ENCODE data around the gene METTL16. TPM values are rescaled to one million over a fixed set of nuclear protein-coding genes. Genes with fewer than 3 reads are reported as not detected.

Gene METTL16
- total RNA-seq, 1 experiment from 2014 or later: 54.1 TPM

DNA sequence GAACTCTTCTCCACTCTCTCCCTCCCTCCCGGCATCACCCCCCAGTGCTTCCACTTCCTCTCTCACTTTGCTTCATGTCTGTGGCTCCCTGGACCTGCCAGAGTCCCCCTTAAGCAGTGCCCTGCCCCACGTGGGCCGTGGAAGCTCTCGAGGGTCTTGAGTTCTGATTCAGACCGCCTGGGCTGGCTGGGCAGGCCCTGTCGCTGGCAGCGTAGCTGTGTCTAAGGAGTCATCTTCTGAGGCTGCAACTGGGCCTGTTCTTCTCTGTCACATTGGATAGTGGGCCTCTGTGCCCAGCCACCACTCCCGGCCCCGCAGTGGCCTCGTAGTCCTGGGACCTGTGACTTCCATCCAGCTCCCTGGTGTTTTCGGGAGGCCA lies 141.5 kb downstream of the METTL16 start:
- no peak for TF ChIP-seq NR1H2 (CRISPR knock-in tag; IDR thresholded peaks at IDR 0.05)
- no peak for DNase-seq (ENCODE audit: low spot score)
- Mint-ChIP-seq H3K36me3 (no peaks in the 10 kb centered on the region), H3K4me3 (peak overlapping the region; percentile 29; the same call in 1 of the 2 replicates), H3K27me3 (ENCODE audit: low read depth) (no peaks in the 10 kb centered on the region), H3K27ac (peak overlapping the region; percentile 80), H3K9me3 (no peaks in the 10 kb centered on the region), H3K4me1 (peaks cover 12% of the 10 kb centered on the region)
- POLR2A ChIA-PET: interaction anchor here (0.5 to 1.1 kb wide), 4 partner anchors 22 to 1842 kb away, joined by 3 to 5 read pairs (median 3); partner anchors contain the start of gene TSR1
- CTCF ChIA-PET: interaction anchor here (0.7 to 5.2 kb wide), 16 partner anchors 9 to 336 kb away, joined by 3 to 67 read pairs (median 4); partner anchors contain the start of genes HIC1, SGSM2 and TSR1
- no peak for ATAC-seq

- Mint-ChIP-seq H3K27me3 (ENCODE audit: low read depth) (no peaks in the 10 kb centered on the region), H3K4me3 (no peak overlapping the region), H3K27ac (peak overlapping the region; percentile 80), H3K36me3 (no peaks in the 10 kb centered on the region), H3K9me3 (no peaks in the 10 kb centered on the region), H3K4me1 (peaks cover 12% of the 10 kb centered on the region)
- CTCF ChIA-PET: interaction anchor here (0.6 to 5.2 kb wide), 19 partner anchors 9 to 337 kb away, joined by 3 to 67 read pairs (median 4); partner anchors contain the start of genes HIC1, SGSM2 and TSR1
- POLR2A ChIA-PET: interaction anchor here (0.5 to 1.1 kb wide), 5 partner anchors 21 to 1842 kb away, joined by 3 to 5 read pairs (median 3); partner anchors contain the start of gene TSR1
- ATAC-seq (peak; percentile 71), DNase-seq (ENCODE audit: low spot score) (peak; percentile 64)
- TF ChIP-seq, protein P1, sequence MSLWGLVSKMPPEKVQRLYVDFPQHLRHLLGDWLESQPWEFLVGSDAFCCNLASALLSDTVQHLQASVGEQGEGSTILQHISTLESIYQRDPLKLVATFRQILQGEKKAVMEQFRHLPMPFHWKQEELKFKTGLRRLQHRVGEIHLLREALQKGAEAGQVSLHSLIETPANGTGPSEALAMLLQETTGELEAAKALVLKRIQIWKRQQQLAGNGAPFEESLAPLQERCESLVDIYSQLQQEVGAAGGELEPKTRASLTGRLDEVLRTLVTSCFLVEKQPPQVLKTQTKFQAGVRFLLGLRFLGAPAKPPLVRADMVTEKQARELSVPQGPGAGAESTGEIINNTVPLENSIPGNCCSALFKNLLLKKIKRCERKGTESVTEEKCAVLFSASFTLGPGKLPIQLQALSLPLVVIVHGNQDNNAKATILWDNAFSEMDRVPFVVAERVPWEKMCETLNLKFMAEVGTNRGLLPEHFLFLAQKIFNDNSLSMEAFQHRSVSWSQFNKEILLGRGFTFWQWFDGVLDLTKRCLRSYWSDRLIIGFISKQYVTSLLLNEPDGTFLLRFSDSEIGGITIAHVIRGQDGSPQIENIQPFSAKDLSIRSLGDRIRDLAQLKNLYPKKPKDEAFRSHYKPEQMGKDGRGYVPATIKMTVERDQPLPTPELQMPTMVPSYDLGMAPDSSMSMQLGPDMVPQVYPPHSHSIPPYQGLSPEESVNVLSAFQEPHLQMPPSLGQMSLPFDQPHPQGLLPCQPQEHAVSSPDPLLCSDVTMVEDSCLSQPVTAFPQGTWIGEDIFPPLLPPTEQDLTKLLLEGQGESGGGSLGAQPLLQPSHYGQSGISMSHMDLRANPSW (CRISPR knock-in tag; conservative IDR thresholded peaks at IDR 0.05; ENCODE audit: low read depth): no peak
- TF ChIP-seq CTCF (IDR thresholded peaks at IDR 0.05) (no peak), SMAD4 (CRISPR knock-in tag; IDR thresholded peaks at IDR 0.05) (no peak), ZBTB21 (CRISPR knock-in tag; IDR thresholded peaks at IDR 0.05; ENCODE audit: borderline replicate concordance) (no peak), SMAD3 (CRISPR knock-in tag; IDR thresholded peaks at IDR 0.05; ENCODE audit: borderline replicate concordance) (no peak), ZNF121 (CRISPR knock-in tag; IDR thresholded peaks at IDR 0.05) (peak; percentile 85), ATF3 (CRISPR knock-in tag; conservative IDR thresholded peaks at IDR 0.05) (no peak), ZNF263 (CRISPR knock-in tag; IDR thresholded peaks at IDR 0.05; ENCODE audit: low read depth) (no peak), NFE2L1 (CRISPR knock-in tag; IDR thresholded peaks at IDR 0.05) (0 out of 2 replicates have a peak, but pooled peaks have one; percentile 23)
- TF ChIP-seq, protein P2, sequence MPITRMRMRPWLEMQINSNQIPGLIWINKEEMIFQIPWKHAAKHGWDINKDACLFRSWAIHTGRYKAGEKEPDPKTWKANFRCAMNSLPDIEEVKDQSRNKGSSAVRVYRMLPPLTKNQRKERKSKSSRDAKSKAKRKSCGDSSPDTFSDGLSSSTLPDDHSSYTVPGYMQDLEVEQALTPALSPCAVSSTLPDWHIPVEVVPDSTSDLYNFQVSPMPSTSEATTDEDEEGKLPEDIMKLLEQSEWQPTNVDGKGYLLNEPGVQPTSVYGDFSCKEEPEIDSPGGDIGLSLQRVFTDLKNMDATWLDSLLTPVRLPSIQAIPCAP (CRISPR knock-in tag; IDR thresholded peaks at IDR 0.05): no peak
- TF ChIP-seq, protein P3, sequence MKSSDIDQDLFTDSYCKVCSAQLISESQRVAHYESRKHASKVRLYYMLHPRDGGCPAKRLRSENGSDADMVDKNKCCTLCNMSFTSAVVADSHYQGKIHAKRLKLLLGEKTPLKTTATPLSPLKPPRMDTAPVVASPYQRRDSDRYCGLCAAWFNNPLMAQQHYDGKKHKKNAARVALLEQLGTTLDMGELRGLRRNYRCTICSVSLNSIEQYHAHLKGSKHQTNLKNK (CRISPR knock-in tag; IDR thresholded peaks at IDR 0.05): no peak
- TF ChIP-seq, protein P4, sequence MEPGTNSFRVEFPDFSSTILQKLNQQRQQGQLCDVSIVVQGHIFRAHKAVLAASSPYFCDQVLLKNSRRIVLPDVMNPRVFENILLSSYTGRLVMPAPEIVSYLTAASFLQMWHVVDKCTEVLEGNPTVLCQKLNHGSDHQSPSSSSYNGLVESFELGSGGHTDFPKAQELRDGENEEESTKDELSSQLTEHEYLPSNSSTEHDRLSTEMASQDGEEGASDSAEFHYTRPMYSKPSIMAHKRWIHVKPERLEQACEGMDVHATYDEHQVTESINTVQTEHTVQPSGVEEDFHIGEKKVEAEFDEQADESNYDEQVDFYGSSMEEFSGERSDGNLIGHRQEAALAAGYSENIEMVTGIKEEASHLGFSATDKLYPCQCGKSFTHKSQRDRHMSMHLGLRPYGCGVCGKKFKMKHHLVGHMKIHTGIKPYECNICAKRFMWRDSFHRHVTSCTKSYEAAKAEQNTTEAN (CRISPR knock-in tag; IDR thresholded peaks at IDR 0.05): no peak
- TF ChIP-seq, protein P5, sequence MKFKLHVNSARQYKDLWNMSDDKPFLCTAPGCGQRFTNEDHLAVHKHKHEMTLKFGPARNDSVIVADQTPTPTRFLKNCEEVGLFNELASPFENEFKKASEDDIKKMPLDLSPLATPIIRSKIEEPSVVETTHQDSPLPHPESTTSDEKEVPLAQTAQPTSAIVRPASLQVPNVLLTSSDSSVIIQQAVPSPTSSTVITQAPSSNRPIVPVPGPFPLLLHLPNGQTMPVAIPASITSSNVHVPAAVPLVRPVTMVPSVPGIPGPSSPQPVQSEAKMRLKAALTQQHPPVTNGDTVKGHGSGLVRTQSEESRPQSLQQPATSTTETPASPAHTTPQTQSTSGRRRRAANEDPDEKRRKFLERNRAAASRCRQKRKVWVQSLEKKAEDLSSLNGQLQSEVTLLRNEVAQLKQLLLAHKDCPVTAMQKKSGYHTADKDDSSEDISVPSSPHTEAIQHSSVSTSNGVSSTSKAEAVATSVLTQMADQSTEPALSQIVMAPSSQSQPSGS (CRISPR knock-in tag; IDR thresholded peaks at IDR 0.05; ENCODE audit: borderline replicate concordance, low read depth): no peak
These were observed 142.0 kb downstream of the METTL16 start for GRCh38 chr17:2369551-2370210.
